ENCODE results near the gene TXNL4A.

Gene TXNL4A

GRCh38 chr18:79964330-79965118 is 23.8 kb downstream of the TXNL4A start, which contains the start of gene HSBP1L1:
TSS of gene HSBP1L1 (plus strand) at chr18:79964643. CDS start at chr18:79964736, 93 bp downstream.
- peak; percentile 44 for DNase-seq (ENCODE audit: low spot score)

DNA sequence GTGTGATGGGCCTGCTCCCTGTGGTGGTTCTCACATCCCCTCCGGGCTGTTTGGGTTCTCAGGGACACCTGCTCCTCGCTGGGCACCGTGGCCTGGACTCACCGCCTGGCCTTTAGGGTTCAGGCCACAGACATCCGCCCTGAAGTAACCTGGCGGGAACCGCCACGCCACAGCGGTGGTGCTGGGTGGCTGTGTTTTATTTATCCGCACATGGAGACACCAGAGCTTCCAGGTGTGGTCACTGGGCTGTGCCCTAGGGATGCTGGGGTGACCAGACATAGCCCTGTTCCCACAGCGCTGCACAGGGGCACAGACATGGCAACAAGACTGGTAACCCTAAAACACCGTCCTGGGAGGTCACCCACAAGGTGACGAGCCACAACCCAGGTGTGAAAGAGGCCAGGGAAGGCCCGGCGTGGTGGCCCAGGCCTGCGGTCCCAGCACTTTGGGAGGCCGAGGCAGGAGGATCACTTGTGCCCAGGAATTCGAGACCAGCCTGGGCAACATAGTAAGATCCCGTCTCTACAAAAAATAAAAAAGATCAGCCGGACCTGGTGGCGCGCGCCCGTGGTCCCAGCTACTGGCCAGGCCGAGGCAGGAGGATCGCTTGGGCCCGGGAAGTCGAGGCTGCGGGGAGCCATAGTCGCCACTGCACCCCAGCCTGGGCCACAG is 24.6 kb downstream of the TXNL4A start:
- no peak for DNase-seq (ENCODE audit: low spot score)

- DNase-seq (ENCODE audit: low spot score) = peak; percentile 85
Measured at GRCh38 chr18:79962835-79963657, 25.3 kb downstream of the TXNL4A start.

- DNase-seq (ENCODE audit: low spot score) = no peak
Measured at GRCh38 chr18:79962311-79962710, 26.1 kb downstream of the TXNL4A start.

GRCh38 chr18:79961527-79962291 is 26.7 kb downstream of the TXNL4A start:
- no peak for DNase-seq (ENCODE audit: low spot score)

GRCh38 chr18:79960921-79961526 is 27.3 kb downstream of the TXNL4A start:
- no peak for DNase-seq (ENCODE audit: low spot score)

- peak; percentile 36 for DNase-seq (ENCODE audit: low spot score)
Measured at GRCh38 chr18:79960161-79960801, 28.1 kb downstream of the TXNL4A start.

DNA sequence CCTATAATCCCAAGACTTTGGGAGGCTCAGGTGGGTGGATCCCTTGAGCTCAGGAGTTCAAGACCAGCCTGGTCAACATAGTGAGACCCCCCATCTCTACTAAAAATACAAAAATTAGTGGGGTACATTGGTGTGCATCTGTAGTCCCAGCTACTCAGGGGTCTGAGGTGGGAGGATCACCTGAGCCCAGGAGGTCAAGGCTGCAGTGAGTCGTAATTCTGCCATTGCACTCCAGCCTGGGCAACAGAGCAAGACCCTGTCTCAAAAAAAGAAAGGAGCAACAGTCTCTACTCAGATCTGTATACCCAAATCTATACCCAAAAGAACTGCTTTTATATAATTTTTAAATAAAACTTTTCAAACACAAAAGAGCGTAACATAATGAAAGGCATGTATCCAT is 29.4 kb downstream of the TXNL4A start:
- DNase-seq (ENCODE audit: low spot score) = no peak

- no peak for DNase-seq (ENCODE audit: low spot score)
Measured at GRCh38 chr18:79956276-79956675, 32.1 kb downstream of the TXNL4A start.

- DNase-seq (ENCODE audit: low spot score) = peak; percentile 22
Measured at GRCh38 chr18:79955302-79956075, 32.9 kb downstream of the TXNL4A start.

- no peak for DNase-seq (ENCODE audit: low spot score)
Measured at GRCh38 chr18:79954791-79955190, 33.6 kb downstream of the TXNL4A start.

GRCh38 chr18:79953971-79954651 is 34.3 kb downstream of the TXNL4A start:
- no peak for DNase-seq (ENCODE audit: low spot score)

GRCh38 chr18:79952996-79953559 is 35.3 kb downstream of the TXNL4A start:
- DNase-seq (ENCODE audit: low spot score) = no peak

DNA sequence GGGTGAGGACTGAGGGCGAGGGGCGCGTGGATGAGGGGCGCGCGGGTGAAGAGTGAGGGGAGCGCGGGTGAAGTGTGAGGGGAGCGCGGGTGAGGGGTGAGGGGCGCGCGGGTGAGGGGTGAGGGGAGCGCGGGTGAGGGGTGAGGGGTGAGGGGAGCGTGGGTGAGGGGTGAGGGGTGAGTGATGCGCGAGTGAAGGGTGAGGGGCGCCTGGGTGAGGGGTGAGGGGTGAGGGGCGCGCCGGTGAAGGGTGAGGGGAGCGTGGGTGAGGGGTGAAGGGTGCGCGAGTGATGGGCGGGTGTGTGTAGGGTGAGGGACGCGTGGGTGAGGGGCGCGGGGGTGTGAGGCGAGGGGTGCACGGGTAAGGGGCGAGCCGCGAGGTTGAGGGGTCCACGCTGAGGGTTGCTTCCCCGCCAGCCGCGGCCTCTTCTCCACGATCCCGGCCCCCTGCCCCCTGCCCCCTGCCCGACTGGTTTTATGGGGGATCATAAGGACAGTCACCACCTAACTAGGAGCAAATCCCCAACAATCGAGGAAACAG is 35.8 kb downstream of the TXNL4A start:
- DNase-seq (ENCODE audit: low spot score) = no peak

- peak; percentile 91 for DNase-seq (ENCODE audit: low spot score)
Measured at GRCh38 chr18:79951545-79952455, 36.6 kb downstream of the TXNL4A start, which contains the start of gene SLC66A2. TSS of gene SLC66A2 (minus strand) at chr18:79951653. CDS start at chr18:79950926, 727 bp downstream.

DNA sequence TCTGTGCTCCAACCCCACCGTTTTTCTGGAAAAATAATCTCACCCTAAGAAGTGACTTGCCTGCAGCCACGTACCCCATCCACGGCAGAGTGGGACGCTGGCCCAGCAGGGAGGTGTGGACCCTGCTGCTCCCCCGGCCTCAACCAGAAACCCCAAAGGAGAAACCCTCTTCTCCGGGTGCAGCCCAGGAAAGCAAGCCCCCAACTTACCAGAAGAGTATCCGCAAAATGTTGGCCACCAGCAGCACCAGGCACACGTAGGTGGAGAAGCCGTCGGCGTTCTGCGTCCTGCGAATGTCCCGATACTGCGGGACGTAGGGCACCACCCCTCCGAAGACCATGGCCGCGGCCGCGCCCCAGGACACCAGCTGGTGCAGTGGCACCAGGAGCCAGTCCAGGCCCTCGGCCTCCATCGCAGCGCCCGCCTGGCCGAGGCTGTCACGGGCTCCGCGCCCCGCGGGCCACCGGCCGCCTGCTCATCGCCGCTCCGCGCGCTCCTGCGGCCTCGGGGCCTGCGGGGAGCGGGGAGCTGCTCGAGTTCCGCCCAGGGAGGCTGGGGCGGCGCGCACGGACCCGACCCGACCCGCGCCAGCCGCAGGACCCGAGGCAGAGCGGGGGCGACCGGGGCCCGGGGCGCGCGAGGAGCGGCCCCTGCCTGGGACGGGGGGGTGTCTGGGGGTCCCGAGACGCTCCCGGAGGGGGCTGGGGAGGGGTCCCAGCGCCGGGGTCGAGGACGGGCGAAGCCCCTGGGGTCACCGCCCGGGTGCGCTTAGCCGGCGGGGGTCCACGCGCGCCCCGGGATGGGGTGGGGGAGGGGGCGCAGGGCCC is 37.6 kb downstream of the TXNL4A start:
- no peak for DNase-seq (ENCODE audit: low spot score)
